GM18907 (cell line): ENCODE results near the gene ARHGAP19.
"Not testable (repeated sequence)": the region's sequence is repeated elsewhere in the genome, so short reads cannot be mapped to it uniquely, and the experiment has no call there.

Experiments
- ATAC-seq: cut with Tn5 transposase; IDR thresholded peaks from one replicate; pipeline ENCODE4 v1.9.1; 2021; ENCODE audit warnings: mild to moderate bottlenecking, moderate library complexity; ENCODE audit not compliant: unreplicated experiment

Gene ARHGAP19

GRCh38 chr10:97321804-97322190, 29.4 kb upstream of the ARHGAP19 start:
- ATAC-seq: no peak

GRCh38 chr10:97321032-97321803, 28.8 kb upstream of the ARHGAP19 start:
- no peak for ATAC-seq

GRCh38 chr10:97320480-97321031, 28.1 kb upstream of the ARHGAP19 start:
- ATAC-seq: no peak

GRCh38 chr10:97319671-97320479, 27.4 kb upstream of the ARHGAP19 start:
- peak; percentile 33 for ATAC-seq

- ATAC-seq: peak; percentile 78
Measured at GRCh38 chr10:97318772-97319651, 26.6 kb upstream of the ARHGAP19 start, which contains the start of gene FRAT1. Gene FRAT1 (plus strand): TSS chr10:97319271. CDS start chr10:97319454, 183 bp downstream.

GRCh38 chr10:97314671-97315070, 22.2 kb upstream of the ARHGAP19 start:
- ATAC-seq: no peak

GRCh38 chr10:97312897-97313296, 20.5 kb upstream of the ARHGAP19 start:
- no peak for ATAC-seq

- ATAC-seq: no peak
Measured at GRCh38 chr10:97311111-97311626, 18.7 kb upstream of the ARHGAP19 start.

GRCh38 chr10:97307866-97308780, 15.7 kb upstream of the ARHGAP19 start:
- ATAC-seq: no peak

- no peak for ATAC-seq
Measured at GRCh38 chr10:97307441-97307840, 15.0 kb upstream of the ARHGAP19 start.

- no peak for ATAC-seq
Measured at GRCh38 chr10:97302088-97302791, 9.8 kb upstream of the ARHGAP19 start.

GRCh38 chr10:97300980-97301379, 8.5 kb upstream of the ARHGAP19 start:
- no peak for ATAC-seq

GRCh38 chr10:97298223-97298571, 5.8 kb upstream of the ARHGAP19 start:
- no peak for ATAC-seq

GRCh38 chr10:97297556-97298222, 5.3 kb upstream of the ARHGAP19 start:
- no peak for ATAC-seq

GRCh38 chr10:97292862-97293198, 393 bp upstream of the ARHGAP19 start:
- no peak for ATAC-seq

GRCh38 chr10:97291357-97292096, 910 bp downstream of the ARHGAP19 start:
- no peak for ATAC-seq

- ATAC-seq: not testable (repeated sequence)
Measured at GRCh38 chr10:97290576-97291356, 1.7 kb downstream of the ARHGAP19 start.
